Measurements from ENCODE around the gene TIPIN.
"Not testable (repeated sequence)": the region's sequence is repeated elsewhere in the genome, so short reads cannot be mapped to it uniquely, and the experiment has no call there.

The TIPIN gene

GRCh38 chr15:66386204-66387123 is 30.0 kb upstream of the TIPIN start, which contains the start of gene MAP2K1:
TSS of gene MAP2K1 (plus strand) at chr15:66386912. CDS start at chr15:66387348, 436 bp downstream.
- peak; percentile 82 to 98 (median 96) for DNase-seq

GRCh38 chr15:66381376-66381775 is 24.9 kb upstream of the TIPIN start:
- not testable (repeated sequence) for DNase-seq

- DNase-seq: no peak
Observed at GRCh38 chr15:66378814-66379430, 22.4 kb upstream of the TIPIN start.

- DNase-seq: no peak
Observed at GRCh38 chr15:66374179-66374578, 17.7 kb upstream of the TIPIN start.

GRCh38 chr15:66369773-66370651 is 13.5 kb upstream of the TIPIN start:
- no peak for DNase-seq

- no peak for DNase-seq
Observed at GRCh38 chr15:66364944-66365528, 8.6 kb upstream of the TIPIN start.

- DNase-seq: no peak
Observed at GRCh38 chr15:66362776-66363175, 6.3 kb upstream of the TIPIN start.

- DNase-seq: not testable (repeated sequence)
Observed at GRCh38 chr15:66361745-66362460, 5.4 kb upstream of the TIPIN start.

- DNase-seq: no peak
Observed at GRCh38 chr15:66359740-66360139, 3.3 kb upstream of the TIPIN start.

GRCh38 chr15:66356077-66356358 is 467 bp downstream of the TIPIN start:
- no peak for DNase-seq

GRCh38 chr15:66348530-66348929 is 8.0 kb downstream of the TIPIN start:
- not testable (repeated sequence) for DNase-seq

- DNase-seq: no peak
Observed at GRCh38 chr15:66328771-66329170, 27.7 kb downstream of the TIPIN start.

GRCh38 chr15:66327736-66328135 is 28.7 kb downstream of the TIPIN start:
- DNase-seq: no peak

GRCh38 chr15:66326051-66326450 is 30.4 kb downstream of the TIPIN start:
- DNase-seq: peak in 1 of 51 donors; percentile 6

- DNase-seq: no peak
Observed at GRCh38 chr15:66323312-66323928, 33.1 kb downstream of the TIPIN start.

- no peak for DNase-seq
Observed at GRCh38 chr15:66312144-66312543, 44.3 kb downstream of the TIPIN start.

- no peak for DNase-seq
Observed at GRCh38 chr15:66310786-66311185, 45.7 kb downstream of the TIPIN start.

- DNase-seq: no peak
Observed at GRCh38 chr15:66309828-66310227, 46.7 kb downstream of the TIPIN start.

- no peak for DNase-seq
Observed at GRCh38 chr15:66308531-66308930, 48.0 kb downstream of the TIPIN start.

GRCh38 chr15:66306381-66306780 is 50.1 kb downstream of the TIPIN start:
- no peak for DNase-seq
